Daoy (cell line): ENCODE data around the gene TXLNG. TPM values are rescaled to one million over a fixed set of nuclear protein-coding genes. Genes with fewer than 3 reads are reported as not detected.
"Not testable (repeated sequence)": the region's sequence is repeated elsewhere in the genome, so short reads cannot be mapped to it uniquely, and the experiment has no call there.

ENCODE experiments used
- DNase-seq: peaks from one replicate; pipeline ENCODE4 v3.0.0-alpha.2; 2015; ENCODE audit warnings: low read depth
- total RNA-seq: library from RNA; depleted of rRNA; stranded (reverse); fragments of >200 nt; shearing (Covaris generic); gene quantifications from 2 replicates; pipeline ENCODE4 v1.2.3, GENCODE V29; 2014; rRNA removed

TXLNG gene
- 8.5 and 9.7 TPM in 2 replicates for total RNA-seq

DNA sequence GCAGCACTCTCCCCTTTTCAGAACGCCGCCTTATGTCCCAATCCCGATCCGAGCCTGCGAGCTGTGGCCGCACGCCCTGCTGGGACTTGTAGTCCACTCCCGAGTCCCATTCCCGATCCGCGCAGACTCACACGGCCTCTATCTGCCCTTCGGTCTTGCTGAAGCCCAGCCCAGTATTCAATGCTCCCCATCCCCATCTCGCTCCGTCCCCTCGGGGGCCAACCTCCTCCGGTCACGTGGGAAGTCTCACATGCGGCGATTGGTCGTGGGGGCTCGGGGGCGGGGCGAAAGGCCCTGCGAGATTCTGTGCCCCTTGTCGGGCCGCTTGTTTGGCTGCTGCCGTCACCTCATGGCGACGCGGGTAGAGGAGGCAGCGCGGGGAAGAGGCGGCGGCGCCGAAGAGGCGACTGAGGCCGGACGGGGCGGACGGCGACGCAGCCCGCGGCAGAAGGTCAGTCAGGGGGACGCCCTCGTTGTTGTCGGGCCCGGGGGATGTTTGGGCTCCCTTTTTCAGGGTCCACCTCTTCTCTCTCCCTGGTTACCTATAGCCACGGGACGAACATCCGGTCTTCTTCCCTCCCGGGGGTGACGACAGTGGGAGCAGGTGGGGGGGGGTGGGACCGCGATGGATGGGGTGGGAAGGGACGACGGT lies at the start of gene TXLNG:
TSS of gene TXLNG (plus strand) at position 328 of the 652 bp plus-strand sequence. CDS start at position 350, 22 bp downstream.
- peak; percentile 97 for DNase-seq

DNA sequence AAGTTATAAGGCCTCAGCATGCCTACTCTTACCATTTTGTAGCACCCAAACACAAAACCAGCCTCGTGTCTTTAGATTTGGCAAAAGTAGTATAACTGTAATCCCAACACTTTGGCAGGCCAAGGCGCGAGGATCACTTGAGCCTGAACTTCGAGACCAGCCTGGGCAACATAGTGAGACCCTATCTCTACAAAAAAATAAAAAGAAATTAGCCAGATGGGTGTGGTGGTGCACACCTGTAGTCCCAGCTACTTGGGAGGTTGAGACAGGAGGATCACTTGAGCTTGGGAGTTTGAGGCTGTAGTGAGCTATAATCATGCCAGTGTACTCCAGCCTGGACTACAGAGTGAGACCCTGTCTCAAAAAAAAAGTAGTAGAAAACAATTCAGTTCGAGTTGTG lies 49.2 kb upstream of the TXLNG start:
- DNase-seq = no peak

DNA sequence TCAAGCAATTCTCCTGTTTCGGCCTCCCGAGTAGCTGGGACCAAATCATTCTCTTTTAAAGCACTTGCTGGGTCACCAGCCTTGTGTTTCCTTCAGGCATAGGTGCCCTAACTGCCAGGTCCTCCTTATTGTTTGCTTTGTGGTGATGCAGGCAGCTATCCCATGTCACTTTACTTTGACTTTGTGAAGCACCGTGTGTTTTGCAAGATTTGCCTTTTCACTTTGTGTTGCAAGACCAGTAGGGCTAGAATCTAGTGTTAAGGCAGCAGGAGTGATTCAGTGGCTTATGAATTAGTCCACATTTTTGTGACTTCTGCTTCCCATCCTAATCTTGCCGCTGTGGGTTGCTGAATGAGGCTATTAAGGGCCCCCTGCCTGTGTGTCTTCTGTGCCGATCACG lies 46.7 kb upstream of the TXLNG start:
- DNase-seq = no peak

DNA sequence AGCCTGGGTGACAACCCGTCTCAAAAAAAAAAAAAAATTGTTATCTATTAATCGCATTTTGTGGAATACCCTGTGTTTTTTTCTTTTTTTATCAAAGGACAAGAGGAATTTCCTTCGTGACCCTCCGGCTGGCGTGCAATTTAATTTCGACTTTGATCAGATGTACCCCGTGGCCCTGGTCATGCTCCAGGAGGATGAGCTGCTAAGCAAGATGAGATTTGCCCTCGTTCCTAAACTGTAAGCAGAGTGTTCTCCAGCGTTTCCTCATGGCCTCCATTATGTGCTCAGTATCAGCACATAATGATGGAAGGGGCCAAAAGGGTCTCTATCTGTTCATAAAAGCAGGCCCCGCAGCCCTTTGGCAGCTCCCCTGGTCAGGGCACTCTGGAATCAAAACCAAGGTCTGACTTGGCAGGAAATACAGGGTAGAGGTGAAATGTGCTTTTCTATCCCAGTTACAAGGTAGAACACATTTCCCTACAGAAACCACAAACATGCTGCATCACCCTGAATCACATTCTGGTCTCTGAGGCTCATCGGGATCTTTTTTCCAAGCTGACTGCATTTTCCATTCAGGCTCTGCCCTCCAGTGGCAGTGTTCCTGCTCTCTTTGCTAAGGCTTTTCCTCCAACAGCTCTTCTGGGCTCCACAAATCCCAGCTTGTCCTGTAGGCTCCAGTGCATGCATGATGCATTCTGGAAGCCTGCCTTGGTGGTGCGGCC lies 42.5 kb upstream of the TXLNG start:
- DNase-seq = peak; percentile 82

GRCh38 chrX:16745102-16745501 lies 41.2 kb upstream of the TXLNG start:
- DNase-seq = no peak

DNA sequence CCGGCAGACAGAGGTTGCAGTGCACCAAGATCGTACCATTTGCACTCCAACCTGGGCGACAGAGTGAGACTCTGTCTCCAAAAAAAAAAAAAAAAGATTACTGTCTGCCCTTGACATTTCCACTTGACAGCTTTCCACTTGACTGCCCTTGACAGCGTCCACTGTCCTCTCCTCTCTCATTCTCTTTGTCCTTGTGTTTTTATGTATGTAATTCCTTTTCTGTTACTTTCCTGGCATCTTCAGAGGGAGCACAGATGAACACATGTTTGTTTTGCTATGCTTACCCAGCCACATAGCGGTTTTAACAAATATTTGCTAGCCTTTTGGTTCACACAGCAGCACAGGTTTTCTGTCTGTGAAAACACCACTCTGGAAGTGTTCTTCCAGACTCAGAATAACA lies 40.6 kb upstream of the TXLNG start:
- no peak for DNase-seq

DNA sequence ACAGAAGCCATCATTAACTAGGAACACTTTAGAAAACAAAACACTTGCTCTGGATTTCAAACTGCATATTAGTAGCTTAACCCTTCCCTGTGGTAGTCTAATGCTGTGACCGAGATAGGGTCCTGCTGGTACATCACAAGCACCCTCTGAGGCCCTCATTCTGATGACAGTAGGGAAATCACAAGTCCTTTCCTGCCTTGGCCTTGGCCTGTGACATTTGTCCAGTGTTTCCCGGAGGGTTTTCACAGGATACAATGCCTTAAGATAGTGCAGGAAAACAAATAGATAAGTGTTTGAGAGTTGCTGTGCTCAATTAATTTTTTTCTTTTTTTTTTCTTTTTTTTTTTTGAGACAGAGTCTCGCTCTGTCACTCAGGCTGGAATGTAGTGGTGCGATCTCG lies 37.8 kb upstream of the TXLNG start:
- DNase-seq = no peak

DNA sequence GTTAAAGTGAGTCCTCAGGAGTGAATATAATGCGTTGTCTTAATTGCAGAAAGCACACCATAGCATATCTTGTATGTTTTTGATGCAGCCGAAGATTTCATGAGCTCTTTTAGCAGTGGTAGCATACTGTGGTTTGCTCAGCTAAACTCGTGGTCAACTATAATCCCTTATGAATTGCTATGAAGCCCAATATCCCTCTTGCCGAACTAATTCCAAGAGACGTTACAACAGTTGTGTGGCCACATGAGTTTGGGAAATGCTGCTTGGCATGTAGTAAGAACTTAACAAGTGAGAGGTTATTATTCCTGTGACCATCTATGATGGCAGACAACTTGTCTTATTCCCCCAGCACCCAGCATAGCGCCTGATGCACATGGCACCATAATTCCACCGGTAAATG lies 36.1 kb upstream of the TXLNG start:
- DNase-seq = no peak

DNA sequence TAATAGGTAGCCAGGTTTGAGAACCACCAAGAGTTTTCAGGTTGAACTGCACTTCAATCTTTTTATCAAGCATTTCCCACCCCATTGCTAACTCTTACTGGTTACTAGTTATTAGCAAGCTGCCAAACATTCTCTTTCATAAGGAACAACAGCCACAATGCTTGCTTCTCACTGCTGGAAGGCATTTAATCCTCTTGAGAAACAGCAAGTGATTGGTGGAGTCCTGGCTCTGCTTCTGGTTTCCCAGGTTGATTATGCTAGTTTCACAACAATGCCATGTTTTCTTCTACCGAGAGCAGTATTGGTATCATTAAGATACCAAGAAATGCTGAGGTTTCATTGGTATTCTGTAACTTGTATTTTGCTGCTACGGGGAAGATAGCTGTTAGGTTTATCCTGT lies 32.2 kb upstream of the TXLNG start:
- DNase-seq = no peak

GRCh38 chrX:16756724-16757123 lies 29.5 kb upstream of the TXLNG start:
- DNase-seq = no peak

DNA sequence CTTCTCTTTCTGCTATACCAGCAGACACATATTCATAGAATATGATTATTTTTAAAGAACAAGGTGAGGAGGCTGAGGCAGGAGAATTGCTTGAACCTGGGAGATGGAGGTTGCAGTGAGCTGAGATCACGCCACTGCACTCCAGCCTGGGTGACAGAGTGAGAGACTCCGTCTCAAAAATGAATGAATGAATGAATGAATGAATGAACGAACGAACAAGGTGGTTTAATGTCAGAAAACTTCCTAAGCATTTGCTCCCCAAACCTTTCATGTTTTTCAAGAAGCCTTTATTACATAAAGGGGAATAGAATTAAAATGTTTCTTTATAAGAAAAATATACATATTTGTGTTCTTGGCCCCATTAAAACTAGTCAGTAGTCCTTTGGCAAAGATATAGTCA lies 24.8 kb upstream of the TXLNG start:
- not testable (repeated sequence) for DNase-seq

- DNase-seq = no peak
These were observed 23.7 kb upstream of the TXLNG start for GRCh38 chrX:16762579-16762978.

- DNase-seq = no peak
These were observed 20.7 kb upstream of the TXLNG start for GRCh38 chrX:16765594-16765993.

DNA sequence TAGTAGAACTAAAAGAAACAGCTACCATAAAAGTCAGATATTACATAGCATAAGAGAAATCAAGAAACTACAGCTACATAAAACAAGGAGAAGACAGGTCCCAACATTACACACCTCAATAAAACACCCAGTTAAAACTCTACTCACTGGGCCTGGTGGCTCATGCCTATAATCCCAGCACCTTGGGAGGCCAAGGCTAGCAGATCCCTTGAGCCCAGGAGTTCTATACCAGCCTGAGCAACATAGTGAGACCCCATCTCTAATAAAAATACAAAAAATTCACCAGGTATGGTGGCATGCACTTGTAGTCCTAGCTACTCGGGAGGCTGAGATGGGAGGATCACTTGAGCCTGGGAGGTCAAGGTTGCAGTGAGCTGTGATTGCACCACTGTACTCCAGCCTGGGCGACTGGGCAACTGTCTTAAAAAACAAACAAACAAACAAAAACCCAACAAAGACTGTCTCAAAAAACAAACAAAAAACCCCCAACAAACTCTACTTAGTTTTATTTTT lies 15.2 kb upstream of the TXLNG start:
- DNase-seq = peak; percentile 1

- DNase-seq = peak; percentile 71
These were observed 14.5 kb upstream of the TXLNG start for GRCh38 chrX:16771483-16772398.

- no peak for DNase-seq
These were observed 13.8 kb upstream of the TXLNG start for GRCh38 chrX:16772460-16772859.

- DNase-seq = no peak
These were observed 11.5 kb upstream of the TXLNG start for GRCh38 chrX:16774746-16775145.

DNA sequence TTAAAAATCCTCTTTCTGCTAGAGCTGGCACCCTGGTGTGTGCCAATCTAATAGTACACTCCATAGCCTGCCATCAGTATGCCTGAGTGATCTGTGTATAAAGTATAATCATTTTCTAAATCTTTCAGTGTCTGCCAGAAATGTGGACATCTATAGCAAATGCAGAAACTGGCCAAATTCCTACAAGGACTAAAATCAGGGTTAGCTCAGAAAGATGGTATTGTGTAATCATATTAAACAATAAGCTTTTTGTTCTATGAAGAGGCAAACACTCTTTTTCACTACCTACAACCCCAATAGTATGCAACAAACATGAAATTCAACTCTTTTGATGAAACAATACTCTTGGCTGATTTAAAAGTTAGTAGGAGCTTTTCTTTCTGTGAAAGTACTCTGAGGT lies 7.7 kb upstream of the TXLNG start:
- no peak for DNase-seq

DNA sequence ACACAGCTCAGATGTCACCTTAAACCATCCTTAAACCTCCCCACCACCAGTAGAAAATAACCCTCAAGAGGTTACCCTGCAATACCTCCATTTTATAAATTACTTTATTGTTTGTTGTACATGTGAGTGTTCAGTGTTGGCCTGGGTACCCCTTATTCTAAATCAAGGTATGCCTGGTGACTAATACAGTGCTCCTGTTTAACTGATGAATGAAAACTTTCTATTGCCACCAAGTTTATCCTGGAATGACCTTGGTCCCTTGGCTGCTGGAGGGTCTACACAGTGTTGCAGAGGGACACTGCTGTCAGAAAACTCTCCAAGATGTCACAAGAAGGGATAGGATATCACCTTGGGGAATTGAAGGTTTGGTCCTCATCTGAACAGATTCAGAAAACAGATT lies 7.3 kb upstream of the TXLNG start:
- no peak for DNase-seq

GRCh38 chrX:16779815-16780214 lies 6.5 kb upstream of the TXLNG start:
- DNase-seq = not testable (repeated sequence)

GRCh38 chrX:16783452-16783851 lies 2.8 kb upstream of the TXLNG start:
- DNase-seq = no peak

- not testable (repeated sequence) for DNase-seq
These were observed 1.8 kb upstream of the TXLNG start for GRCh38 chrX:16784440-16784839.
